Osteocyte (in vitro differentiated cells): ENCODE results near the gene ACIN1. TPM values are rescaled to one million over a fixed set of nuclear protein-coding genes. Genes with fewer than 3 reads are reported as not detected.

ENCODE experiments used
- DNase-seq: peaks from one replicate; pipeline ENCODE4 v3.0.0; 2021; ENCODE audit warnings: mixed read lengths; ENCODE audit not compliant: unreplicated experiment; ENCODE audit errors: extremely low spot score
- H3K27ac Mint-ChIP-seq: one replicate; pipeline ENCODE4 v1.8.0; 2021; ENCODE audit warnings: mild to moderate bottlenecking, mixed read lengths; ENCODE audit not compliant: unreplicated experiment
- H3K27me3 Mint-ChIP-seq: one replicate; pipeline ENCODE4 v1.8.0; 2021; ENCODE audit warnings: mixed read lengths; ENCODE audit not compliant: unreplicated experiment
- H3K36me3 Mint-ChIP-seq: one replicate; pipeline ENCODE4 v1.8.0; 2021; ENCODE audit warnings: mixed read lengths; ENCODE audit not compliant: unreplicated experiment
- H3K4me1 Mint-ChIP-seq: one replicate; pipeline ENCODE4 v1.8.0; 2021; ENCODE audit warnings: mixed read lengths; ENCODE audit not compliant: unreplicated experiment
- H3K4me3 Mint-ChIP-seq: one replicate; pipeline ENCODE4 v1.8.0; 2021; ENCODE audit warnings: mild to moderate bottlenecking, moderate library complexity, mixed read lengths; ENCODE audit not compliant: unreplicated experiment
- H3K9me3 Mint-ChIP-seq: one replicate; pipeline ENCODE4 v1.8.0; 2021; ENCODE audit warnings: mixed read lengths; ENCODE audit not compliant: unreplicated experiment
- total RNA-seq: library from RNA; stranded (reverse); gene quantifications from 2 replicates; pipeline ENCODE4 v1.2.1, GENCODE V29; 2021
- TF ChIP-seq, protein P1 (sequence below): fragments of 200-600 bp; sonication (generic); IDR thresholded peaks from 2 replicates; pipeline ENCODE4 v1.5.0; 2021; ENCODE audit warnings: antibody characterized with exemption, mild to moderate bottlenecking, moderate library complexity

The ACIN1 gene
- total RNA-seq, 1 donor from 2014 or later: 241 TPM

DNA sequence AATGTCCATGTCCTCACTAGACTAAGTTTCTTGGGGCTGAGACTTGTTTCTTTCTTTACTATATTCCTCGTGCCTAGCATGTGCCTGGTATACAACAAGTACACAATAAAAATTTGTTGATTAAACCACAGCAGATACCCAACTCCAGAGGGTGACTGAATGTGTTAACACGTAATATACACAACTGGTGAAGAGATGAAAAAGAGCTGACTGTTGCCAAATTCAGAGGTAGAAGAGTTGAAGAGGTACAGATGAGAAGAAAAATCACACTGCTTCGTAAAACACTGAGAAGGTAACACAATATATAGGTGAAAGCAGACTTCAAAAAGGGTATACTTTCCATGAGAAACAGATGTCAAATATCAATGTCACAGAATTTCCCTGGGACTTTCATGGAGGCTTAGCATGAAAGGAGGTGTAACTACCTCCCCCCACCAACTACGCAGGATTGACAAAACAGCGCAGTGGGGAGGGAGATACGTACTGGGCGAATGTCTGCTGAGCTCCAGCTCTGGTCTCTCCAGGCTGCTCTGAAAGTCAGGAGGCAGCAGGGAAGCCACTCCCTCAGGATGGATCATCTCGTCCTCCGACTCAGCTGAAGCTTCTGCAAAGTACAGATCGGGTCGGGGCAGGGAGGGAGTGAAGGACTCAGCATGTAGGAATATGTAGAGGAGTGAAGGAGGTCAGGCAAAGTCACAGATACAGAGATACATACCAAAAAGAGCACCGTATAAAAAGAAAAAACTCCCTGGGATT lies 5.3 kb downstream of the ACIN1 start:
- Mint-ChIP-seq H3K36me3 (peaks cover 51% of the 10 kb centered on the region), H3K27ac (no peak overlapping the region), H3K27me3 (no peaks in the 10 kb centered on the region), H3K9me3 (no peaks in the 10 kb centered on the region), H3K4me1 (no peaks in the 10 kb centered on the region), H3K4me3 (no peak overlapping the region)
- no peak for DNase-seq
- TF ChIP-seq, protein P1, sequence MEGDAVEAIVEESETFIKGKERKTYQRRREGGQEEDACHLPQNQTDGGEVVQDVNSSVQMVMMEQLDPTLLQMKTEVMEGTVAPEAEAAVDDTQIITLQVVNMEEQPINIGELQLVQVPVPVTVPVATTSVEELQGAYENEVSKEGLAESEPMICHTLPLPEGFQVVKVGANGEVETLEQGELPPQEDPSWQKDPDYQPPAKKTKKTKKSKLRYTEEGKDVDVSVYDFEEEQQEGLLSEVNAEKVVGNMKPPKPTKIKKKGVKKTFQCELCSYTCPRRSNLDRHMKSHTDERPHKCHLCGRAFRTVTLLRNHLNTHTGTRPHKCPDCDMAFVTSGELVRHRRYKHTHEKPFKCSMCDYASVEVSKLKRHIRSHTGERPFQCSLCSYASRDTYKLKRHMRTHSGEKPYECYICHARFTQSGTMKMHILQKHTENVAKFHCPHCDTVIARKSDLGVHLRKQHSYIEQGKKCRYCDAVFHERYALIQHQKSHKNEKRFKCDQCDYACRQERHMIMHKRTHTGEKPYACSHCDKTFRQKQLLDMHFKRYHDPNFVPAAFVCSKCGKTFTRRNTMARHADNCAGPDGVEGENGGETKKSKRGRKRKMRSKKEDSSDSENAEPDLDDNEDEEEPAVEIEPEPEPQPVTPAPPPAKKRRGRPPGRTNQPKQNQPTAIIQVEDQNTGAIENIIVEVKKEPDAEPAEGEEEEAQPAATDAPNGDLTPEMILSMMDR: no peak

DNA sequence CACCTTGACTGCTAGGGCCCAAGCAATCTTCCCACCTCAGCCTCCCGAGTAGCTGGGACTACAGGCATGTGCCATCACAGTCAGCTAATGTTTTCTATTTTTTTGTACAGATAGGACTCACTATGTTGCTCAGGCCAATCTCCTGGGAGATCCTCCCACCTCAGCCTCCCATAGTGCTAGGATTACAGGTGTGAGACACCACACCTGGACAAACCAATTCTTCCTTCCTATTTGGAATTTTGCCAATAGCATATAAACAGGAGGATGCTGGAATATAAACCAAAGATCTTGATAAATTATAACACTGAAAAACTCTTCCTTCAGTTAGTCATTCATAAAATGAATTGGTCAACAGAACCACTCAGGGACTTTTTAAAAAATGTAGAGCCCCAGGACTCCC lies 8.4 kb downstream of the ACIN1 start:
- H3K4me1 Mint-ChIP-seq: no peaks in the 10 kb centered on the region
- H3K4me3 Mint-ChIP-seq: no peak overlapping the region
- peaks cover 39% of the 10 kb centered on the region for H3K36me3 Mint-ChIP-seq
- TF ChIP-seq, protein P1: no peak
- H3K27ac Mint-ChIP-seq: no peak overlapping the region
- no peak for DNase-seq
- no peaks in the 10 kb centered on the region for H3K9me3 Mint-ChIP-seq
- no peaks in the 10 kb centered on the region for H3K27me3 Mint-ChIP-seq

DNA sequence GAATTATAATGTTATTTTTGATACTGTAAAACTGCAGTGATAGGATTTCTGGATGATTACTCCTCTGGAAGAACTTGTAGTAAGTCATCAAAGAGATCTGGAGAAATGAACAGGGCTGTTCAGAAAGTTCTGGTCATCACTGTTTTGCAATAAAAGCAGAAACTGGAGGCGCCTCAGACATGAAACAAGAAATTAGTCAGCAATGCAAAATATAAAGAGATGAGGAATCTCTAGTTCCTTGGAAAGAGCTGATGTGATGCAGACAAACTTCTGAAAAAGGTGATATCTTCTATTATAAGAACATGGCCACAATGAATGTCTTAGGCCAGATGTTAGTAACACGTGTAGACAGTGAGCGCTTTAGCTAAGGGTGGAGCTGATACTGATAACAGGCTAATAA lies 9.5 kb downstream of the ACIN1 start:
- H3K4me1 Mint-ChIP-seq: peaks cover 3% of the 10 kb centered on the region
- H3K27me3 Mint-ChIP-seq: no peaks in the 10 kb centered on the region
- H3K27ac Mint-ChIP-seq: no peak overlapping the region
- H3K4me3 Mint-ChIP-seq: no peak overlapping the region
- no peaks in the 10 kb centered on the region for H3K9me3 Mint-ChIP-seq
- H3K36me3 Mint-ChIP-seq: peaks cover 45% of the 10 kb centered on the region
- TF ChIP-seq, protein P1: no peak
- no peak for DNase-seq

DNA sequence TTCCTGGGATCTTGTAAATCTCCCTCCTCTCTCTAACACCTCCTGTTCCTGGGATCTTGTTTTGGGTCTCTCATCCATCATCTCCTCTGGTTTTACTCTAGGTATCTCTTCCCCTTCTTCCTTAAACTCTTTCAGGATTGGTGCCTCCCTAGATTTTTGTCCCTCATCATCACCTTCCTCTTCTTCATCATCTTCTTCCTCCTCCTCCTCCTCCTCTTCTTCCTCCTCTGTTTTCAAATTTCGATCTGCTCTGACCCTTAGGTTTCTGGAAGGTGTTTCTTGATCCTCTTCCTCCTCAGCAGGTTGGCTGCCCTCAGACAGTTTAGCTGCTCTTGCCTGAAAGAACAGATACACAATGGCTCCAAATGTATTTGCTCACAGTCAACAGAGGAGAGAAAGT lies 14.5 kb downstream of the ACIN1 start:
- TF ChIP-seq, protein P1: no peak
- no peak overlapping the region for H3K4me3 Mint-ChIP-seq
- H3K9me3 Mint-ChIP-seq: no peaks in the 10 kb centered on the region
- peaks cover 46% of the 10 kb centered on the region for H3K36me3 Mint-ChIP-seq
- H3K27me3 Mint-ChIP-seq: no peaks in the 10 kb centered on the region
- peaks cover 29% of the 10 kb centered on the region for H3K4me1 Mint-ChIP-seq
- no peak for DNase-seq
- H3K27ac Mint-ChIP-seq: peak overlapping the region; percentile 86

DNA sequence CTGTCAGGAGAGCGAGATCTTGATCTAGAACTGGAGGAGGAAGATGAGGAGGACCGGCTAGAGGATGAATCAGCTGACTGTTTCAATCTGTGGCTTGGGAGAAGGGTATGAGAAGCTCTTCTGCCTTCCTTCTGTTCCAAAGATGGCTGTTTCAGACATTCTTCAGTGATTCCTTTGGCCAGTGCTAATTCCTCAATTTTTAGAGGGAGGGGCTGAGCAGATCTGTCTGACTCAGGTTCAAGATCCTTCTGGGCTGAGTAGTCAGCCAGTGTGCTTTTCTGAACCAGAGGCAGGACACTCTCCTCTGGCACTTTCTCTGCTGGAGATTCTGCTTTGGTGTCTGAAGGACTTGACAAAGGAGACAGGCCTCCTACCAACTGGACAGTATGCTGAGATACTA lies 15.2 kb downstream of the ACIN1 start:
- Mint-ChIP-seq H3K36me3 (peaks cover 48% of the 10 kb centered on the region), H3K4me1 (peaks cover 29% of the 10 kb centered on the region), H3K27ac (peak overlapping the region; percentile 86), H3K9me3 (no peaks in the 10 kb centered on the region), H3K27me3 (no peaks in the 10 kb centered on the region), H3K4me3 (no peak overlapping the region)
- no peak for DNase-seq
- TF ChIP-seq, protein P1: no peak
